Measurements from ENCODE around the gene COX6A1. TPM values are rescaled to one million over a fixed set of nuclear protein-coding genes. Genes with fewer than 3 reads are reported as not detected.

COX6A1 gene
- total RNA-seq = 281 and 325 TPM in 2 replicates
- 537 TPM for polyA plus RNA-seq (2012)

GRCh38 chr12:120437735-120438494 is at the start of gene COX6A1:
Gene COX6A1, plus strand, starts transcription at chr12:120438113. Its CDS starts 14 bp downstream, at chr12:120438127.
- DNase-seq (ENCODE audit: low read depth) = peak; percentile 98

GRCh38 chr12:120388691-120389481 is 49.0 kb upstream of the COX6A1 start:
- no peak for DNase-seq (ENCODE audit: low read depth)

- DNase-seq (ENCODE audit: low read depth) = no peak
These were observed 47.3 kb upstream of the COX6A1 start for GRCh38 chr12:120390540-120391120.

- DNase-seq (ENCODE audit: low read depth) = no peak
These were observed 43.2 kb upstream of the COX6A1 start for GRCh38 chr12:120394483-120395367.

- DNase-seq (ENCODE audit: low read depth) = no peak
These were observed 39.9 kb upstream of the COX6A1 start for GRCh38 chr12:120397824-120398540.

GRCh38 chr12:120399531-120399930 is 38.4 kb upstream of the COX6A1 start:
- DNase-seq (ENCODE audit: low read depth) = no peak

GRCh38 chr12:120402217-120402616 is 35.7 kb upstream of the COX6A1 start:
- DNase-seq (ENCODE audit: low read depth) = no peak

GRCh38 chr12:120403869-120404268 is 34.0 kb upstream of the COX6A1 start:
- DNase-seq (ENCODE audit: low read depth) = no peak

- no peak for DNase-seq (ENCODE audit: low read depth)
These were observed 33.6 kb upstream of the COX6A1 start for GRCh38 chr12:120404271-120404670.

GRCh38 chr12:120406069-120406468 is 31.8 kb upstream of the COX6A1 start:
- DNase-seq (ENCODE audit: low read depth) = no peak

- DNase-seq (ENCODE audit: low read depth) = no peak
These were observed 31.4 kb upstream of the COX6A1 start for GRCh38 chr12:120406553-120406952.

- DNase-seq (ENCODE audit: low read depth) = no peak
These were observed 29.1 kb upstream of the COX6A1 start for GRCh38 chr12:120408771-120409170.

- DNase-seq (ENCODE audit: low read depth) = no peak
These were observed 25.5 kb upstream of the COX6A1 start for GRCh38 chr12:120412421-120412820.

GRCh38 chr12:120413901-120414695 is 23.8 kb upstream of the COX6A1 start:
- no peak for DNase-seq (ENCODE audit: low read depth)

- no peak for DNase-seq (ENCODE audit: low read depth)
These were observed 21.3 kb upstream of the COX6A1 start for GRCh38 chr12:120416490-120417216.

- no peak for DNase-seq (ENCODE audit: low read depth)
These were observed 19.9 kb upstream of the COX6A1 start for GRCh38 chr12:120417917-120418580.

GRCh38 chr12:120421701-120422100 is 16.2 kb upstream of the COX6A1 start:
- no peak for DNase-seq (ENCODE audit: low read depth)

- no peak for DNase-seq (ENCODE audit: low read depth)
These were observed 14.9 kb upstream of the COX6A1 start for GRCh38 chr12:120422892-120423456.

Data from myocyte (in vitro differentiated cells).